HG03196 (cell line): Measurements from ENCODE around the gene PLXNA4.

Source experiments
- ATAC-seq: cut with Tn5 transposase; IDR thresholded peaks from one replicate; pipeline ENCODE4 v1.9.1; 2021; ENCODE audit not compliant: unreplicated experiment

Gene PLXNA4

DNA sequence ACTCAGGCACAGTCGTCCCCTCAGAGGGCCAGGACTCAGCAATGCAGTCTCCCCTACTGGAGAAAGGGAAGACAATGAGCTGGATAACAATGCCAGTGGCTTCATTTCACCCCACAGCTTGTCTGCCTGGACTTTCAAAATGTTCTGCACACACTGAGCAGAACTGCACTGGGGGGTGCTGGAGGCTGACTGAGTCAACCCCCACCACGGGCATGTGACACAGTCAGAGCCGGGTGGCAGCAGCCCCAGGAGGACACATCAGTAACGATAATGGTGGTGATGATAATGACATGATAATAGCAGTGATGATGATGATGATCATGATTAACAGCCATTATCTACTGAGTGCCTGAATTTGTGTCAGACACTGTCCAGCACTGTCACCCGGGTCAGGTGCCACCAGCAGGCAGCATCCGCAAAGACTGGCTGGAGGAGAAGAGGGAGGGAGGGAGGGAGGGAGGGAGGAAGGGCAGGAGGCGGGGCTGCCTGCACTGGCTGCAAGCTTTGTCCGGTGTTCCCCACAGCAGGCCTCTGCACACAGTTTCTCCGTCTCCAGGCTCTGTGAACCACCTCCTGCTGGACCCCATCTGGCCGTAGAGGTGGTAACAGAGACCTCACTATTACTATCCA lies 67.4 kb downstream of the PLXNA4 start:
- no peak for ATAC-seq

DNA sequence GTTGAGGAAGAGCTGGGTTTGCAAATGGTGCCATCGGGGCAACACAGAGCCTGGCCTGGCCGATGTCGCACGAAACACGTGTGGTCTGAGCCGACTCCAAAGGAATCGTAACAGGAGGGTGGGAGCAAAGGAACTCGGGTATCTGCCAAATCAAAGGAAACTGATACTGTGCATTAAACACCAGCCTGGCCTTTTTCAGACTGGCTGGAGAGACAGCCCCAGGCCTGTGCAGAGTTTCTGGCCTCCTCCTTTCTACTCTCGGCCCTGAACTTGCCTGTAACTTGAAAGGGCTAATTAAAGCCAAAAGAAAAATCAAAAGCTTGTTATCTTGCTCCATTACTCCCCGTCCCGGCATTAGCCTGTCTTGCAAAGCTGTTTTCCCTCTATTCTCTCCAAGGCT lies 71.4 kb downstream of the PLXNA4 start:
- no peak for ATAC-seq

GRCh38 chr7:132504071-132504470 lies 72.2 kb downstream of the PLXNA4 start:
- no peak for ATAC-seq

- ATAC-seq = no peak
These were observed 72.9 kb downstream of the PLXNA4 start for GRCh38 chr7:132503415-132503814.

DNA sequence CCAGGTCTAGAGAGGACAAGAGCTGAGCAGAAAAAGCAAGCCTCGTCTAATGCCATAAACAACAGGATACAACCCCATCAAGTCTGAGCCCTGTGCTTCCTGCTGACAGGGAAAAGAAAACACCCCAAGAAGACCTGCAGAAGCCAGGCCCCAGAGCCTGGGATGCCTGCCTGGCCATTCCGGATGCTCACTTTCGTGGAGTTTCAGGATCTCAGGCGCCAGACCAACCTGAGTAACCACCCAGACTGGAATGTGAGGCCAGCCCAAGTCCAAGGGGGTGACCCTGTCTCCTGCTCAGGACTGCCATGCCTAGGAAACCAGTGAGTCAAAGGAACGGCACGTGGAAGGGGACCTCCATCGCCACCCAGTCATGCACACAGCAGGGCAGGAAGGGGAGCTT lies 74.3 kb downstream of the PLXNA4 start:
- no peak for ATAC-seq

GRCh38 chr7:132500727-132501440 lies 75.4 kb downstream of the PLXNA4 start:
- ATAC-seq = no peak

DNA sequence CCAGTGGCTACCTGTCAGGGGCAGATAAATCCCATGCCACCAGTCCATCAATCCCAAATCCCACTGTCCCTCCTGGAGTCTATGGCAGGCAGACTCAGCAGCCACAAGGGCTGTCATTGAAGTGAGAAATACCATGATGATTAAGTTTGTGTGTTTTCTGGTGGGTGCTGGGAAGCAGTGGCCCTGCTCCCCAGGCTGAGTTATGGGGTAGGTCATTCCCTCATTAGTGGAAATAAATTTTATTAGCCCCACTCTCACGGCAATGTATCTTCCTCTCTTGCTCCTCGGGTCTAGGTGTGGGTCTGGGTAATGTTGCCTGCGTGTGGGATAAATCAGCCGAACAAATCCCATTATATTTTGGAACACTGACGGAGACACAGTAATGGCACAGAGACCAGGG lies 76.8 kb downstream of the PLXNA4 start:
- ATAC-seq = no peak

- ATAC-seq = no peak
These were observed 77.2 kb downstream of the PLXNA4 start for GRCh38 chr7:132499065-132499464.

DNA sequence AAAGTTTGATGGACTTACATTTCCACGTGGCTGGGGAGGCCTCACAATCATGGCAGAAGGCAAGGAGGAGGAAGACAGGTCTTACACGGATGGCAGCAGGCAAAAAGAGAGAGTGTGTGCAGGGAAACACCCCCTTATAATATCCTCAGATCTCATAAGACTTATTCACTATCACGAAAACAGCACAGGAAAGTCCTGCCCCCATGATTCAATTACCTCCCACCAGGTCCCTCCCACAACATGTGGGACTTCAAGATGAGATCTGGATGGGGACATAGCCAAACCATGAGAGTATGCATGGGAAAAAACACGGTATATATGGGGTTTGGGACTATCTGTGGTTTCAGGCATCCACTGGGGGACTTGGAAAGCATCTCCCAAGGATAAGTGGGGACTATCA lies 78.0 kb downstream of the PLXNA4 start:
- ATAC-seq = no peak

DNA sequence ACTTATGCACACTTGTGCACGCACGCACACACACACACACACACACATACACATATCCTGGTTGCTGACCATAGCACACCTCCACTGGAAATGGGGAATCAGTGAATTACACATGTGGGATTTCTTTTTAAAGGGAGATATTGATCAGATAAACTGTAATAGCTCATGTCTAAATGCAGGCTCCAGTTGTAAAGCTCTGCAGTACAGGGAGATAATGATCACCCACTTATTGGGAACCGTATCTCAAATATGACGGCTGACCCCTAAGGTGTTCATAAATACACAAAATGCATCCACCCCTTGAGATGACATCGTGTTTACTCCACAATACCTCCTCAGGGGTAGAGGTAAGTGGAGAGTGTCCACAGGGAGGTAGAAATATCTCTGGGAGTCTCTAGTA lies 79.2 kb downstream of the PLXNA4 start:
- ATAC-seq = no peak

GRCh38 chr7:132495936-132496335 lies 80.3 kb downstream of the PLXNA4 start:
- ATAC-seq = no peak

DNA sequence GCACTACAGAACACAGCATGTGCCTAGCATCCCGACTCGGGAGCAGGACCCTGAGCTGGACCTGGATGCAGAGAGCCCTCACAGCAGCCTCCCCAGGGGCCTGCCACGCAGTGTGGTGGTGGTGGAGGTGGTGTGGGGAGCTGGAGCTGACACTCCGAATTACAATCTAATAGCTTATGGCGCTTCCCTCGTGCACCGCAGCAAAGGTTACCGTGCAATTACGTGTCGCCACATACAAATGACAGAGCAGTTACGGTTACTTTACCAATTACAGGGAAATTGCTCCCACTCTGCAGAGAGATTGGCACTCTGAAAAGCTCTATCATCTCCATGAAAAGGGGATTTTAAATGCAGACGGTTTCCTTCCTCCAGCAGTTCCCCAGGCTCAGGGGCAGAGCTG lies 81.8 kb downstream of the PLXNA4 start:
- no peak for ATAC-seq

DNA sequence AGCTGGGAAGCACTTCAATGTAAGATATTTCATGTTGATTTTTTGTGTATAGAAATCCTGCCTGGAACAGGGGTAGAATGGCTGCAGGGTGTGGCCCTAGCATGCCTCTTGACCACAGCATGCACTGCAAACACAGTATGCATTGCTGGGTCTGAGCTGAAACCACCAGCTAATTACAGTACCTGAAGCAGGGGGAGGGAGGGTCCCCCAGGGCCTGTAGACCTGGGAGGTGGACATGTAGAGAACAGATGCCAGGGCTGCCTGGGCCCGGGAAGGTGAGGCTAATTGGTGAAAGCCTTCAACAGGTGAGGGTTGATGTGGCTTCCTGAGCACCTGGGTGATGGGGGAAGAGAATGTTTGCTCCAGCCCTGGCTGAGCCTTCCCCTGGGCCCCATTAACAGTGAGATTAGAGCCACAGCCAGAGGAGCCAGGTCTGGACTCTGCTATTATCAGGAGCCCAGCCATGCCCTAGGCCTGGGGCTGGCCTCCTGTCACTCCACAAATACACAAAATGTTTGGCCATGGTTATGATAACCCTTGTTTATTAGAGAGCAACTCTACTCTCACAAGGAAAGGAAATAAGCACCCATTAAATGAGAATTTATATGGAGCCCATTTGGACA lies 83.3 kb downstream of the PLXNA4 start:
- no peak for ATAC-seq

GRCh38 chr7:132491391-132491945 lies 84.8 kb downstream of the PLXNA4 start:
- ATAC-seq = no peak

DNA sequence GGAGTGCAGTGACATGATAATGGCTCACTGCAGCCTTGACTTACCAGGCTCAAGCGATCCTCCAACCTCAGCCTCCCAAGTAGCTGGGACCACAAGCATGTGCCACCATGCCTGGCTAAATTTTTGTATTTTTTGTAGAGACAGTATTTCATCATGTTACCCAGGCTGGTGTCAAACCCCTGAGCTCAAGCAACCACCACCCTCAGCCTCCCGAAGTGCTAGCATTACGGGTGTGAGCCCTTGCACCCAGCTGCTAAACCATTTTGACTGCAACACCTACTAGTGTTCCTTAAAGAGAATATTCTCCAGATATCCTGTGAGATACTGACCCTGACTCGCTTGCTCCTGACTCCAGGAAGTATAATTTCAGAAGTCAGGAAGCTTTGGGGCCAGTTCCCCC lies 85.8 kb downstream of the PLXNA4 start:
- ATAC-seq = no peak

DNA sequence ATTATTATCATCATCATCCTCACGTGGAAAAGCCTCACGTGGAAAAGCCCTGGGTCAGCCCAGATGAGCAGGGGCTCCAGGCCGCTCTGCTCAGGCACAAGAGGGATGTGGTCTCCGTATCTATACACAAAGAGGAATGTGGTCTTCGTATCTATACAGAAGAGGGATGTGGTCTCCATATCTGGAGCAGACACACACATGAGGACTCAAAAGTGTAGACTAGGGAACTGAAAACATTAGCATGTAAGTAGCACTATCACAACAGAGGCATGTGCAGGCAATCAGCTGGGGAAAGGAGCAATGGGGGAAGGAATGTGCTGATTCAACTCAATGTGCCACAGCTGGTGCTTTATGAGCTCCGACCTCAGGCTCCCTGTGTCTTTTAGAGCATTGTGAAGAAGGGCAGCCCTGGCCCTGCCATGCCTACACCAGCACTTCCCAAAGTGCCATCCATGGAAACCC lies 86.5 kb downstream of the PLXNA4 start:
- ATAC-seq = no peak

GRCh38 chr7:132488634-132489302 lies 87.5 kb downstream of the PLXNA4 start:
- no peak for ATAC-seq

GRCh38 chr7:132486274-132486610 lies 90.0 kb downstream of the PLXNA4 start:
- ATAC-seq = no peak

DNA sequence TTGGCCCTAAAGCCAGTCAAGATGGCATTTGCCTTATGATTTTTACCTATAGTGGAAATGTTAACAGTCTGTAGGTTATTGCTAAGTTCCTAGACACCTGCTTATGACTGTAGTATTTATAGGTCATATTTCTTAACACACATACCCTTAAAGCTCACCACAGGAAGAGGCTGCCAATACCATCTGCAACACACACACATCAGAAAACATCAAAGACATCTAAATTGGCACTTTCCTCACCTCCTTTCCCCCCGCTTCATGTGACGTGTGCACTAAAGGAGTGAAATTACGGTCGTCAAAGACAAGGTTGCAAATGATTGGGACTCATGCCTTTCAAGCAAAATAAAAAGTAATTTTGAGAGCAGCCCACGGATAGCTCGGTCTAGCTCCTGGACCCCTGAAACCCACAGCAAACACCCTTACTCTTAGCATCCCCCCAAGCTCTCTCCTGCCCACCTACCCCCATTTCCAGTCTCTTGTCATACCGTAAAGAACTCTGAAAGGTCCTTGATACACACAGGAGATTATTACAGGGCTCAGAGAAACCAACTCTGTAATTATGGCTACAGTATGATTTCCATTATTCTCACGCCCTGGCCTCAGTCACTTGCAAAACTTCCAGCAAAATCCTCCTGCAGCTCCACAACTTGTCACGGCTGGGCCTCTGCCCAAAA lies 90.5 kb downstream of the PLXNA4 start:
- ATAC-seq = no peak

- ATAC-seq = no peak
These were observed 91.1 kb downstream of the PLXNA4 start for GRCh38 chr7:132485136-132485535.

GRCh38 chr7:132482866-132483265 lies 93.4 kb downstream of the PLXNA4 start:
- ATAC-seq = no peak
